ENCODE data around the gene ZNF23. TPM values are rescaled to one million over a fixed set of nuclear protein-coding genes. Genes with fewer than 3 reads are reported as not detected.

ZNF23 gene
- total and polyA plus RNA-seq, 12 donors, result 3.7 to 12.4 (median 5.8) TPM

DNA sequence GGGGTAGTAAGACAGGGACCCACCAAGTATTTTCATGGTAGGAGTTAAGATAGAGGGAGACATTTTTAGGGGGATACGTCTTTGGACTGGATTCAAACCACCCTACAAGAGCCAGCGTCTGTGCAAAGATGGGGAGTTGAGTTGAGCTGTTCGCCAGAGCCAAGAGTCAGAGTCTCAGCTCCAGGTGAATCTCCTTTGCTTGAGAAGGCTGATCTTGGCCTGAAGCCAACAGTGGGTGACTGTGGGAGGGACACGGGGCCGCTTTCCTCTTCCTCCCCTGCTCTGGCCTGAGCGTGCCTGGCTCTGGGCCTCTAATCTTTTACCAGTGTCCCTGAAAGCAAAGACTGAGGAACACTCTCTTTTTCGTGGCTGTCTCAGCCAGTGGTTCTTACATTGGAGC, 25.6 kb downstream of the ZNF23 start:
- intact Hi-C loops (cut with DNase I), result no loop called here
- Histone ChIP-seq H3K9me3 (peaks cover 0 to 3% (median 0%) of the 10 kb centered on the region in 11 donors), H3K4me3 (no peak overlapping the region), H3K36me3 (no peaks in the 10 kb centered on the region), H3K27ac (no peak overlapping the region), H3K27me3 (peaks cover 0 to 34% (median 28%) of the 10 kb centered on the region in 7 donors), H3K4me1 (no peaks in the 10 kb centered on the region)
- 74% methylated on average over 7 of the region's 7 CpGs for WGBS, 2 donors
- TF ChIP-seq, protein P1, sequence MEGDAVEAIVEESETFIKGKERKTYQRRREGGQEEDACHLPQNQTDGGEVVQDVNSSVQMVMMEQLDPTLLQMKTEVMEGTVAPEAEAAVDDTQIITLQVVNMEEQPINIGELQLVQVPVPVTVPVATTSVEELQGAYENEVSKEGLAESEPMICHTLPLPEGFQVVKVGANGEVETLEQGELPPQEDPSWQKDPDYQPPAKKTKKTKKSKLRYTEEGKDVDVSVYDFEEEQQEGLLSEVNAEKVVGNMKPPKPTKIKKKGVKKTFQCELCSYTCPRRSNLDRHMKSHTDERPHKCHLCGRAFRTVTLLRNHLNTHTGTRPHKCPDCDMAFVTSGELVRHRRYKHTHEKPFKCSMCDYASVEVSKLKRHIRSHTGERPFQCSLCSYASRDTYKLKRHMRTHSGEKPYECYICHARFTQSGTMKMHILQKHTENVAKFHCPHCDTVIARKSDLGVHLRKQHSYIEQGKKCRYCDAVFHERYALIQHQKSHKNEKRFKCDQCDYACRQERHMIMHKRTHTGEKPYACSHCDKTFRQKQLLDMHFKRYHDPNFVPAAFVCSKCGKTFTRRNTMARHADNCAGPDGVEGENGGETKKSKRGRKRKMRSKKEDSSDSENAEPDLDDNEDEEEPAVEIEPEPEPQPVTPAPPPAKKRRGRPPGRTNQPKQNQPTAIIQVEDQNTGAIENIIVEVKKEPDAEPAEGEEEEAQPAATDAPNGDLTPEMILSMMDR (IDR thresholded peaks at IDR 0.05), result no peak
- no peak for DNase-seq
- no peak for ATAC-seq

DNA sequence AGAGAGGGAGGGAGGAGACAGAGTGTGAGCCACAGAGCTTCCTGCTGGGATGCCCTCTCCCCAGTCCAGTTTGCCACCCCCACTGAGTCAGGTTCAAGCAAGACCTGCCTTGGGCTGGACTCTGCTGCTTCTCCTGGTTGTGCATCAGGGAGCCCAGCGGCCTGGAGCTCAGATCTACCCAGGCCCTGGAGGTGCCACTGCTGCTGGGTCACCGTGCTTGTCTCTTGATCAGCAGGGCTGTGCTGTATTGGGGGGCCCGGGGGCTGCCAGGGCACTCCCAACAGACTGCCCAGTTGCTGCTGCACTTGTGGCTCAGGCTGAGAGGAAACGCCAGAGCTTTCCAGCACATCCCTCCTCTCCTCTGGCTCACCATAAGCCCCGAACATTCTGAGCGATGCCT, 29.1 kb downstream of the ZNF23 start:
- intact Hi-C loops (cut with DNase I), result no loop called here
- H3K4me3 ChIP-seq, result no peak overlapping the region
- peaks cover 0 to 15% (median 0%) of the 10 kb centered on the region in 11 donors for H3K9me3 ChIP-seq
- H3K4me1 ChIP-seq, result no peaks in the 10 kb centered on the region
- no peak overlapping the region for H3K27ac ChIP-seq
- no peak for DNase-seq
- 73 to 80% methylated on average over 6 of the region's 6 CpGs for WGBS, 2 donors
- TF ChIP-seq, protein P1 (IDR thresholded peaks at IDR 0.05), result no peak
- no peak for ATAC-seq
- no peaks in the 10 kb centered on the region for H3K36me3 ChIP-seq
- peaks cover 0 to 54% (median 22%) of the 10 kb centered on the region in 7 donors for H3K27me3 ChIP-seq

DNA sequence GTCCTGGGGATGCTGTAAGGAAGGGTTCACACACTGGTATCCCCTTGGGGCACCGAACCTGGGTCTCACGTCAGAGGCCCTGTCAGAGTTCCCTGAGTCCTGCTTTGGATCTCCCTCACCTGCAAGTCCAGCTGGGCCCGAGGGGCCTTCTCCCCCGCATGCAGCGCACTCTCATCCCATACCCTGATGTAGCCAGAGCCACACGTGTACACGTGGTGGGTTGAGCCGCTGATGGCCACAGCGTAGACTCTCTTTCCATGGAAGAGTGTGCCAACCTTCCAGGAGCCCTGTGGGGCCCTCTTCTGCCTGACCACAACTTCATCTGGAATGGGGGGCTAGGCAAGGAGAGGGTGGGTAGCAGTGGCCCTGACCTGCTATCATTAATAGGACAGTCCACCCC, 30.1 kb downstream of the ZNF23 start:
- ATAC-seq, result no peak
- WGBS, 2 donors, result 88 to 89% methylated on average over 9 of the region's 9 CpGs
- no peak overlapping the region for H3K27ac ChIP-seq
- no peak for DNase-seq
- intact Hi-C loops (cut with DNase I), result no loop called here
- no peak overlapping the region for H3K4me3 ChIP-seq
- peaks cover 0 to 15% (median 0%) of the 10 kb centered on the region in 11 donors for H3K9me3 ChIP-seq
- TF ChIP-seq, protein P1 (IDR thresholded peaks at IDR 0.05), result no peak
- peaks cover 0 to 52% (median 22%) of the 10 kb centered on the region in 7 donors for H3K27me3 ChIP-seq
- H3K4me1 ChIP-seq, result no peaks in the 10 kb centered on the region
- H3K36me3 ChIP-seq, result no peaks in the 10 kb centered on the region

DNA sequence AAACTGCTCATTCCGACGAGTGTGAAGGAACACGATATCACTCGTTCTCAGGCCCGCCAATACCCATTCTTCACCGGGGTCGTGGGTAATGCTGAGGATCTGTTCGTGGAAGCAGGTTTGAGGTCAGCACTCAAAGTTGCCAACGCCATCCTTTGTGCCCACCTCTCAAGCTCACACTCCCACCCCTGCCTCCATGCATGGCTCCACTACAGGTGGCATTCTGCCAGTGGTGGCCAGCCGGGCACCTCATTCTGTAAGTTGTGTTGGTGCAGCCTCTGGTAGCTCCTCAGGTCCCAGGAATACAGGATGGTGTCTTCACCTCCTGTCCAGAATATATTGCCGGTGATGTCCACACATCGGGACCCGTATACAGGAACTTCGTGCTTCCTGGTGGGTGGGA, 30.9 kb downstream of the ZNF23 start:
- Histone ChIP-seq H3K36me3 (no peaks in the 10 kb centered on the region), H3K27ac (no peak overlapping the region), H3K9me3 (peaks cover 0 to 15% (median 0%) of the 10 kb centered on the region in 11 donors), H3K4me1 (no peaks in the 10 kb centered on the region), H3K27me3 (peaks cover 0 to 60% (median 30%) of the 10 kb centered on the region in 7 donors), H3K4me3 (no peak overlapping the region)
- DNase-seq (no peak), ATAC-seq (no peak)
- intact Hi-C loops (cut with DNase I), result no loop called here
- 83% methylated on average over 14 of the region's 14 CpGs for WGBS, 2 donors
- TF ChIP-seq, protein P1 (IDR thresholded peaks at IDR 0.05), result no peak

All from heart right ventricle (tissue), 16 donors.